HepG2 (cell line): Measurements from ENCODE around the gene SFT2D2. TPM values are rescaled to one million over a fixed set of nuclear protein-coding genes. Genes with fewer than 3 reads are reported as not detected.

ENCODE experiments used
- ATAC-seq: fragments of 200-7000 bp; cut with Tn5 transposase; 3 replicates; pipeline ENCODE4 v1.9.1; 2020; ENCODE audit warnings: mild to moderate bottlenecking, moderate library complexity
- BruUV-seq: library from RNA; stranded (reverse); fragments of 400-500 nt; replicated peaks from 2 replicates; lab custom pipeline; 2021; lab: Mats Ljungman, UMichigan
- CTCF ChIA-PET: fragments of 300-600 bp; formaldehyde crosslinking; extraction: SDS; loops from one replicate; lab custom pipeline; 2021; ENCODE audit warnings: low total read pairs, inconsistent platforms, low intra/inter-chr PET ratio; lab: Yijun Ruan, JAX
- POLR2A ChIA-PET: fragments of 350-600 bp; sonication (Branson Sonifier 250); formaldehyde crosslinking; loops from one replicate; lab custom pipeline; 2020; ENCODE audit warnings: antibody characterized with exemption, inconsistent platforms; lab: Yijun Ruan, JAX
- DNase-seq: peaks from one replicate; pipeline ENCODE4 v3.0.0-alpha.2; 2015; ENCODE audit warnings: low spot score
- FAIRE-seq: peaks from 3 replicates; lab custom pipeline; 2011; peaks lifted over from hg19 to GRCh38; lab: Jason Lieb, UNC
- H2AFZ ChIP-seq: one replicate; pipeline ENCODE4 v1.6.1; 2011; ENCODE audit warnings: low read length, inconsistent platforms
- H3K27ac ChIP-seq: fragments of 300-600 bp; 3 replicates; pipeline ENCODE4 v1.8.0; 2011; ENCODE audit warnings: mixed run types, mild to moderate bottlenecking, mixed read lengths, low read length, inconsistent platforms; ENCODE audit not compliant: insufficient read depth; ENCODE audit errors: extremely low read length
- H3K27me3 ChIP-seq, 2 experiments: fragments of 200-600 bp in 1 of 2; 2 replicates in 1 of 2; 3 replicates in 1 of 2; pipeline versions ENCODE4 v1.6.0 to v1.8.0; 2011; ENCODE audit warnings: low read length in 2 of 2, mild to moderate bottlenecking in 2 of 2, moderate library complexity in 2 of 2, inconsistent platforms in 1 of 2; ENCODE audit not compliant: insufficient read depth in 2 of 2, control insufficient read depth in 1 of 2
- H3K36me3 ChIP-seq, 2 experiments: fragments of 200-600 bp in 1 of 2; replicated peaks in 1 of 2; 2 replicates in 1 of 2; 3 replicates in 1 of 2; pipeline versions ENCODE4 v1.5.1 to v1.8.0; 2011; ENCODE audit warnings: low read length in 2 of 2, inconsistent platforms in 1 of 2; ENCODE audit not compliant: insufficient read depth in 2 of 2, control insufficient read depth in 1 of 2
- H3K4me1 ChIP-seq: 2 replicates; pipeline ENCODE4 v1.5.1; 2012; ENCODE audit warnings: low read length, inconsistent platforms; ENCODE audit not compliant: insufficient read depth
- H3K4me2 ChIP-seq: 2 replicates; pipeline ENCODE4 v1.6.0; 2011; ENCODE audit warnings: low read depth, low read length, inconsistent platforms
- H3K4me3 ChIP-seq, 3 experiments: fragments of 200-600 bp in 1 of 3; sonication (generic), shearing (Covaris generic) in 1 of 3; replicated peaks in 1 of 3; 2 replicates each; pipeline ENCODE4 v1.5.1; 2011 to 2016; ENCODE audit warnings: low read length in 3 of 3, inconsistent platforms in 2 of 3, low read depth in 2 of 3, mild to moderate bottlenecking in 2 of 3, control low read depth in 1 of 3, mixed read lengths in 1 of 3; ENCODE audit not compliant: insufficient read depth in 1 of 3
- H3K79me2 ChIP-seq: one replicate; pipeline ENCODE4 v1.6.1; 2011; ENCODE audit warnings: low read length, inconsistent platforms; ENCODE audit not compliant: insufficient read depth
- H3K9ac ChIP-seq: 2 replicates; pipeline ENCODE4 v1.6.0; 2011; ENCODE audit warnings: mild to moderate bottlenecking, low read depth, low read length, inconsistent platforms; ENCODE audit not compliant: insufficient read depth
- H3K9me3 ChIP-seq: 2 replicates; pipeline ENCODE4 v1.5.1; 2012; ENCODE audit warnings: mild to moderate bottlenecking, low read length
- H4K20me1 ChIP-seq: 2 replicates; pipeline ENCODE4 v1.6.0; 2011; ENCODE audit warnings: inconsistent platforms, mild to moderate bottlenecking, low read length, moderate library complexity; ENCODE audit not compliant: insufficient read depth
- FOXO4 ChIP-seq: sonication (generic); formaldehyde crosslinking; conservative IDR thresholded peaks from 2 replicates; pipeline ENCODE4 v1.8.1; 2023; ENCODE audit warnings: missing genetic modification reagents
- SRY ChIP-seq: sonication (generic); formaldehyde crosslinking; IDR thresholded peaks from 2 replicates; pipeline ENCODE4 v1.8.0; 2022; ENCODE audit warnings: mild to moderate bottlenecking, missing genetic modification reagents
- ZKSCAN8 ChIP-seq: IDR thresholded peaks from 2 replicates; pipeline ENCODE4 v1.6.1; 2016; ENCODE audit warnings: borderline replicate concordance, missing genetic modification reagents, missing compliant biosample characterization
- ZMYM4 ChIP-seq: sonication (generic); formaldehyde crosslinking; IDR thresholded peaks from 2 replicates; pipeline ENCODE4 v1.8.1; 2023; ENCODE audit warnings: mild to moderate bottlenecking, missing genetic modification reagents
- ZNF121 ChIP-seq: sonication (generic); formaldehyde crosslinking; IDR thresholded peaks from 2 replicates; pipeline ENCODE4 v1.5.0; 2020; ENCODE audit warnings: mild to moderate bottlenecking, missing genetic modification reagents
- ZNF274 ChIP-seq: sonication (generic); formaldehyde crosslinking; IDR thresholded peaks from 2 replicates; pipeline ENCODE4 v1.5.1; 2020; ENCODE audit warnings: mild to moderate bottlenecking, missing genetic modification reagents
- ZNF598 ChIP-seq: sonication (generic); formaldehyde crosslinking; IDR thresholded peaks from 2 replicates; pipeline ENCODE4 v1.5.1; 2020; ENCODE audit warnings: mild to moderate bottlenecking, missing genetic modification reagents, borderline replicate concordance
- WGBS: methylation state at CpG from one replicate; pipeline ENCODE4 v1.1.6; 2017; ENCODE audit warnings: low lambda C conversion rate; 5-methylcytosine and 5-hydroxymethylcytosine counted together
- in situ Hi-C: cut with HindIII; loops from 2 replicates; pipeline ENCODE4 v1.10.0; 2017; ENCODE audit warnings: low pct_unique_long_range_greater_than_20kb; ENCODE audit not compliant: extremely low pct_ligation_motif_present
- intact Hi-C: fragments of 100-400 bp; cut with micrococcal nuclease; formaldehyde crosslinking; loops from one replicate; pipeline ENCODE4 v1.10.0; 2022; ENCODE audit not compliant: unreplicated experiment
- polyA plus RNA-seq, 8 experiments: library from polyadenylated mRNA; depleted of rRNA in 3 of 8; stranded (reverse) in 7 of 8; unstranded in 1 of 8; fragments of >200 nt; fragmentation: Illumina TruSeq in 4 of 8; extraction: Trizol in 4 of 8; gene quantifications; 2 replicates each; pipeline versions ENCODE4 v1.2.1 to v1.2.3, GENCODE V29; 2011 to 2016; ENCODE audit warnings: low read depth in 4 of 8, missing spikeins in 1 of 8, mixed read lengths in 1 of 8; ENCODE audit not compliant: insufficient read depth in 1 of 8
- total RNA-seq, 5 experiments: library from RNA; depleted of rRNA; stranded (reverse); fragments of >200 nt; fragmentation: Illumina TruSeq; extraction: Trizol; gene quantifications; 2 replicates each; pipeline ENCODE4 v1.2.3, GENCODE V29; 2016; ENCODE audit warnings: low read depth in 1 of 5

Gene SFT2D2
- total and polyA plus RNA-seq, 2 of the 13 experiments (the other 11 are each of a cell fraction or from before 2014, with no cell fraction given): 10.0 to 28.8 TPM

GRCh38 chr1:168195199-168196135 is 30.3 kb upstream of the SFT2D2 start:
- 90% methylated on average over 4 of the region's 4 CpGs for WGBS
- Histone ChIP-seq H3K9ac (no peak overlapping the region), H3K9me3 (no peaks in the 10 kb centered on the region), H2AFZ (no peak overlapping the region), H3K4me1 (no peaks in the 10 kb centered on the region), H3K27ac (no peak overlapping the region), H3K4me2 (no peak overlapping the region), H3K36me3 (peaks cover 0 to 16% of the 10 kb centered on the region in 2 experiments; a peak in 3 of 5 replicates), H3K79me2 (no peaks in the 10 kb centered on the region), H4K20me1 (no peaks in the 10 kb centered on the region), H3K4me3 (no peak overlapping the region), H3K27me3 (no peaks in the 10 kb centered on the region)
- no peak for DNase-seq
- ChIA-PET POLR2A (no interaction called here), CTCF (no interaction called here)
- TF ChIP-seq SRY: no peak
- TF ChIP-seq ZNF598 (CRISPR knock-in tag): no peak
- peak; percentile 31; the same call in 1 of the 2 replicates for TF ChIP-seq ZNF121
- ATAC-seq: no peak
- in situ Hi-C loops: no loop called here
- no peak for FAIRE-seq
- no TSS peak for BruUV-seq
- intact Hi-C loops: no loop called here

- no peak for FAIRE-seq
- POLR2A ChIA-PET: no interaction called here
- no peak for TF ChIP-seq FOXO4
- TF ChIP-seq ZKSCAN8 (CRISPR knock-in tag): no peak
- no peak for TF ChIP-seq ZNF274 (CRISPR knock-in tag)
- TF ChIP-seq ZMYM4 (CRISPR knock-in tag): no peak
Measured at GRCh38 chr1:168199056-168199455, 26.7 kb upstream of the SFT2D2 start.

More at GRCh38 chr1:168199056-168199455, 26.7 kb upstream of the SFT2D2 start:
- Histone ChIP-seq H3K27ac (no peak overlapping the region), H3K36me3 (peaks cover 0 to 16% of the 10 kb centered on the region in 2 experiments; a peak in 3 of 5 replicates), H3K27me3 (no peaks in the 10 kb centered on the region), H4K20me1 (no peaks in the 10 kb centered on the region), H3K4me3 (no peak overlapping the region), H3K9me3 (no peaks in the 10 kb centered on the region), H2AFZ (no peak overlapping the region), H3K4me1 (peaks cover 16% of the 10 kb centered on the region), H3K9ac (no peak overlapping the region), H3K79me2 (no peaks in the 10 kb centered on the region), H3K4me2 (no peak overlapping the region)
- CTCF ChIA-PET: no interaction called here
- ATAC-seq: no peak
- no TSS peak for BruUV-seq
- in situ Hi-C loops: no loop called here
- intact Hi-C loops: no loop called here
- 64% methylated on average over 3 of the region's 3 CpGs for WGBS
- DNase-seq: no peak
